ENCODE data around the gene MBLAC1.
"Not testable (repeated sequence)": the region's sequence is repeated elsewhere in the genome, so short reads cannot be mapped to it uniquely, and the experiment has no call there.

MBLAC1 gene

GRCh38 chr7:100124301-100125230, 2.2 kb upstream of the MBLAC1 start:
- DNase-seq: no peak

DNA sequence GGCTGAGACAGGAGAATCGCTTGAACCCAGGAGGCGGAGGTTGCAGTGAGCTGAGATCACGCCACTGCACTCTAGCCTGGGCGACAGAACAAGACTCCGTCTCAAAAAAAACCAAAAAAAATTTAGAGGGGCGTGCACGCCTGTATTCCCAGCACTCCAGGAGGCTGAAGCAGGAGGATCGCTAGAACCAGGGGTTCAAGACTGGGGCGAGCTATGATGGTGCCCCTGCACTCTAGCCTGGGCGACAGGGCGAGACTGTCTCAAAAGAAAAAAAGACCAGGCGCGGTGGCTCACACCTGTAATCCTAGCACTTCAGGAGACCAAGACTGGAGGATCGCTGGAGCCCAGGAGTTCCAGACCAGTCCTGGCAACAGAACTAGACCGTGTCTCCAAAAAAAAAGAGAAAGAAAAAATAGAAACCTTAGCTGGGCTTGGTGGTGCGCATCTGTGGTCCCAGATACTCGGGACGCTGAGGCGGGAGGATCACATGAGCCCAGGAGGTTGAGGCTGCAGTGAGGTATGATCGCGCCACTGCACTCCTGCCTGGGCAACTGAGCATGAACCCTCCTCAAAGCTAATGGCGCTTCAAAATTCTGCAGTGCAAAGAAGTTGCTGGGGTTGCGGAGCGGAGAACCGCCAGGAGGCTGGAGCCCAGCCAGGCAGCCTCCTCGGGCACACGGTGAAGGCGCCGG, 382 bp upstream of the MBLAC1 start:
- DNase-seq: no peak

- peak; percentile 17 for DNase-seq
Measured at GRCh38 chr7:100127866-100128636, 1.3 kb downstream of the MBLAC1 start.

GRCh38 chr7:100128637-100128963, 1.8 kb downstream of the MBLAC1 start:
- no peak for DNase-seq

DNA sequence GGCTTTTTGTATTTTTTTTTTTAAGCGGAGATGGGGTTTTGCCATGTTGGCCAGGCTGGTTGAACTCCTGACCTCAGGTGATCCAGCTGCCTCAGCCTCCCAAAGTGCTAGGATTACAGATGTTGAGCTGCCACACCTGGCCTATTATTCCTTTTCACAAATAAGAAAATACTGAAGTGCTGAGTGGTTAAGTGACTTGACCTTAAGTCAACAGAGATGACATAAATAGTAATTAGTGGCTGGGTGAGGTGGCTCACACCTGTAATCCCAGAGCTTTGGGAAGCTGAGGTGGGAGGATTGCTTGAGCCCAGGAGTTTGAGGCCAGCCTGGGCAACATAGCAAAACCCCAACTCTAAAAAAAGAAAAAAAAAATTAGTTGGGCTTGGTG, 3.4 kb downstream of the MBLAC1 start:
- DNase-seq: not testable (repeated sequence)

DNA sequence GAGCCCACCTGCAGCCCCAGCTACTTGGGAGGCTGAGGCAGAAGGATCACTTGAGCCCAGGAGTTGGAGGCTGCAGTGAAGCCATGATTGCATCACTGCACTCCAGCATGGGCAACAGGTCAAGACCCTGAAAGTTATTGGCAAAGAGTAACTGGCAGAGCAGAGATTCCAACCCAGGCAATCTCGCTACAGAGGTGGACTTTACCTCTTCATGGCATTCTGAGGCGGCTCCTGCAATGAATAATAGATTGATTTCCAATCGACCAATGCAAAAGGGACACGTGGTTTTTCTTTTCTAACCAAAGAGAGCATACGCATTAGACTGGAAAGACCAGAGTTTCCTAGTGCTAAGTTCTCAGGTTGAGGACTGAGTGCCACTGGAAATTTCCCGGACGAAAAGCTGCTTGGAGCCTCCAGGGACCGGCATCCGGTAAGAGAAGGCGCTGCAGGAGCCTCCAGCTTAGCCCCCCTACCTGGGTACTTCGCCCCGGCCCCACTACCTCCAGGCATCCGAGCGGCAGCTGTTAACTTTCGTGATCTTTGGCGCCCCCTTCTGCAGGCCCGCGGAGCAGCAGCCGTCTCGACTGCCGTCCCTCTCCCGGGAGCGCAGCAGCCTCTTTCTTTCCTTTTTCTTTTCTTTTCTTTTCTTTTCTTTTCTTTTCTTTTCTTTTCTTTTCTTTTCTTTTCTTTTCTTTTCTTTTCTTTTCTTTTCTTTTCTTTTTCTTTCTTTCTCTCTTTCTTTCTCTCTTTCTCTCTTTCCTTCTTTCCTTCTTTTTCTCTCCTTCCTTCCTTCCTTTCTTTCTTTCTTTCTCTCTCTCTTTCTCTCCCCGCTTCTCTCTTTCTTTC, 4.1 kb downstream of the MBLAC1 start:
- peak; percentile 86 for DNase-seq

- no peak for DNase-seq
Measured at GRCh38 chr7:100132126-100132525, 5.4 kb downstream of the MBLAC1 start.

DNA sequence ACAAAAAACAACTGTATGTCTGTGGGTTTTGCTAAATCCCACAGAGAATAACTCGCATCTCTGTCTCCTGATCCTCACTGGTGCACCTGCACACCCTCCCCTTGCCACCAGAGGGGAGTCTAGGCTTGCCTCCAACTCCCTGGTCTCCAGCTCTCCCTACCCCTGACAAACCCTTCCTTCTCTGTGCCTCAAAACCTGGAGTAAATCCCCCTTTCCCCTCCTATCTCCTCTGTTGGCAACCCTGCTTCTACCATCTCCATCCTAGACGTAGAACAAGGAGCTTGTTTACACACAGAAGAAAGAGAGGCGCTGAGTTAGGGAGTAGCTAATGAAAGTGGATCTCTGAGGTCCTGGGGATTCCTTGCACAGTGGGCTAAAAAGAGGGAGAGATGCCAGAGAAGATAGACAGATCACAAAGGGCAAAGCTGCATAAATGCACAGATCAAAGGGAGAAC, 6.0 kb downstream of the MBLAC1 start:
- DNase-seq: peak; percentile 70

DNA sequence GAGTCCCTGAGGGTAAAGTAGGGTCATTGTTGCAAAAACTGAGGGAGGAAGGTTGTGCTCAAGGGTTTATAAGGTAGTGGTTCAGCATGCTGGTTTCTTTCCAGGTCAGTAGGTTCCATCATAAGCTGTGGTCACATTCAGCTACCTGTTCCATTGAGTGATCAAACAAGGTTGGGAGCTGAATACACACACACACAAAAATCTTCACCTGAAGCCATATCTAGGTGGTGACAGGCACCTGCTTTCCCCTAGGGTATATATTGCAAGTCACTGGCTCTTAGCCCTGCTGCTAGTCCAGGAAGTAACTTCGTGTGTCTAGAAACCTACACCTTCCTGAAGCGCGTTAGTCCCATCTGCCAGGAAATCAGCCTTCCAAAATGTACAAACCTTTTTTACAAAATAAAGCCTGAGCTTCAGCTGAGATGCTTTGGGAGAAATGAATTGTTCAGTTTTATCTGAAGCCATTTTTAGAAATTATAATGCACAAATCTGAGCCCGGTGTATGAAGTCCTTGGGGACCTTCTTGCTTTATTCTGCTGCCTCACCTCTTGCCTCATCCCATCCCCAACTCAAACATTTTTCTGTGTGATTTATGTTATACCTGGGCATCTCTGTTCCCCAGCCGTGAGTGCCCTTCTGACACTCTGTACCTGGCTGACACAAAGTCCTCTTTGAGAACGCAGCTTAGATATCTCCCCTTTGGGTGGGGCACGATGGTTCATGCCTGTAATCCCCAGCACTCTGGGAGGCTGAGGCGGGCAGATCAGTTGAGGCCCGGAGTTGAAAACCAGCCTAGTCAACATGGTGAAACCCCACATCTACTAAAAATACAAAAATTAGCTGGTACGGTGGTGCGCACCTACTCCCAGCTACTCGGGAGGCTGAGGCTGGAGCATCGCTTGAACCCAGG, 11.3 kb downstream of the MBLAC1 start:
- DNase-seq: no peak

GRCh38 chr7:100141555-100141949, 14.8 kb downstream of the MBLAC1 start:
- DNase-seq: no peak

- DNase-seq: no peak
Measured at GRCh38 chr7:100142461-100142860, 15.7 kb downstream of the MBLAC1 start.

GRCh38 chr7:100146350-100146749, 19.6 kb downstream of the MBLAC1 start:
- DNase-seq: not testable (repeated sequence)

DNA sequence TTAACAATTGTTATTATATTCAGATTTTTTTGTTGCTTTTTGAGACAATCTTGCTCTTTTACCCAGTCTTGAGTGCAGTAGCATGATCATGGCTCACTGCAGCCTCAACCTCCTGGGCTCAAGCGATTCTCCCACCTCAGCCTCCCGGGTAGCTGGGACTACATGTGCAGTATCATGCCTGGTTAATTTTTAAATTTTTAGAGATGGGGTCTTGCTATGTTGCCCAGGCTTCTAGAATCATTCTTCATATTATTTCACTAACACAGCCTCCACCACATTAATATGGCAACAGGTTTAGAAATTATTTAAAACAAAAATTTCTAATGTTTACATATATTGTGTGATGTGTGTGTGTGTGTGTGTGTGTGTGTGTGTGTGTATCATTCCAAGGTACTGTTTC, 20.5 kb downstream of the MBLAC1 start:
- DNase-seq: no peak

DNA sequence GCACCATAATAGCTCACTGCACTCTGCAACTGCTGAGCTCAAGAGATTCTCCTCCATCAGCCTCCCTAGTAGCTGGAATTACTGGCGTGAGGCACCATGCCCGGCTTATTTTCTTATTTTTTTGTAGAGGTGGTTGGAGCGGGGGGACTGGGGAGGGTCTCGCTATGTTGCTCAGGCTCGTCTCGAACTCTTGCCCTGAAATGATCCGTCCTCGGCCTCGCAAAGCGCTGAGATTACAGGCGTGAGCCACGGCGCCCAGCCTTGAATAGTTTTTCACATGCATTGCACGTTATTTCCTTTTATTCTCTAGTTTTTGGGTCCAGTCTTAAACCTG, 21.4 kb downstream of the MBLAC1 start:
- DNase-seq: no peak

DNA sequence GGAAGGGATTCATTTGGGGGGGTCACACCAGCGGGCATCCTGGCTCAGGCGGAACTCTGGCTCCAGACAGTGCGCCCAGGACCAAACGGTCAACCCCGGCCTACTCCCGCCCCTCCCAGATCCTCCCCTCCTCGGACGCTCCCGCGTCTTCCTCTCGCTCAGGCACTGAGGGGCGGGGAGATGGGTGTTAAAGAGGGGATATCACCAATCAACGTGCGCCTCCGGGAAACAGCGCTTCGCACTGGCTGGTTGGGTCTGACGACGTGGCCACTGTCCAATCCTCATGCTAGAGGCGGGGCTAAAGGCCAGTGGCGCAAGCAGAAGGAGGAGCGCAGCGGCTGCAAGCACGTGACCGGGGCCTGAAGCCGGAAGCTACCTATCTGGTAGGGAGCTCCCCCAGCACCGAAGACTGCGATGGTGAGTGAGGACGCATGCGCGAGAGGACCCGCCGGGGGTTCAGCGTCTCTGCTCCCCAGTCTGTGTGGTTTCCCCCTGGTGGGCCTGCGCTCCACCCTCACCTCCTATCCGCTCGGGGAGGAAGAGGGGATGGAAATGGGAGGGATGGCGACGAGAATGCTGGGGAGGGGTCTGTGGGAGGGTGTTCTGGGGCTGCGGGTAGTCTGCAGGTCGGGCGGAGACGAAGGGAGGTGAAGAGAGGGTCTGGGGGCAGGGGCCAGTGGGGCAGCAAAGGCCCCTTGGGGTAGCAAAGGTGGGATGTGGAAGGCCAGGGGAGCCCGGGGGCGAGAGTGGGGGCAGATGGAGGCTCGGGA, 22.0 kb downstream of the MBLAC1 start, which contains the start of gene LAMTOR4:
TSS of gene LAMTOR4 (plus strand) at position 360 of the 770 bp plus-strand sequence. CDS start at position 415, 55 bp downstream.
- peak; percentile 99 for DNase-seq

DNA sequence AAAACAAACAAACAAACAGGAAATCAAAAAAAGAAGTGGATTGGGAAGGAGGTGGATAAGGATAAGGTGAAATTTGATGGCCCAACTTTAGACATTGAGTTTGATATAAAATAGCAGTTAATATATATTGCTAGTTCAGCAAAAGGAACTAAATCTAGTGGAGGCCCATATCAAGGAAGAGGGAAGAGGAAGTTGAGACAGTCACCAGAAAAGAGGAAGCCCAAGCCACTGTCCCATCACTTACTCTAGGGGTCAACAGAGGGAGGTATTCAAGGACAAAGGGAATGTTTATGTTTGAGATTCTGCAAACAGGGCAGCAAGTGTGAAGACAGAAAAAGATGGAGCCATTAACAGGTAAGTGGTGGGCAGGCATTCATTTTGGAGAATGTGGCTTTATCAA, 25.6 kb downstream of the MBLAC1 start:
- no peak for DNase-seq

GRCh38 chr7:100152937-100153666, 26.3 kb downstream of the MBLAC1 start:
- no peak for DNase-seq

GRCh38 chr7:100153708-100154535, 27.2 kb downstream of the MBLAC1 start:
- no peak for DNase-seq

Measured in stimulated activated CD4-positive, alpha-beta T cell treated with anti-CD3 and anti-CD28 coated beads, Interleukin-4, amount 100 ng/mL, for 24 hours (primary cell).